Measurements from ENCODE around the gene WWOX.

DNA sequence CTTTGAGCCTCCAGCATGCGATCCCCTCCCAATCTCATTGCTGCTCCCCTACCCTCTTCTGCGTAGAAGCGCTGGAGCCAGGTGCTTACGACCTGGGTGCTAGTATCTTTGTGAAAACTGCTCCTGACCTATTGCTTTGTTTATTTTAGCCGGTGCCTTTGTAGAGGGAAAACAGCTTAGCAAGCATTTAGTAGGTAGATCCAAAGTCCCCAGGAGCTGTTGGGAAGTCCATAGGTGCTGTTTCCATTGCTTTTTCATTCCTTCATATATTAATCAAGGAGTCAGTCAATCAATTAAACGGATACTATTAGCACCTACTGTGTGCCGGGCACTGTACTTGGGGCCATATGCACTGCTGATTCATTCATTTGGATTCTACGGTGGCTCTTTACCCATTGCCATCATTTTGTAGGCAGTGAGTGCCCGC is 497.6 kb downstream of the WWOX start:
- TF ChIP-seq, protein P1, sequence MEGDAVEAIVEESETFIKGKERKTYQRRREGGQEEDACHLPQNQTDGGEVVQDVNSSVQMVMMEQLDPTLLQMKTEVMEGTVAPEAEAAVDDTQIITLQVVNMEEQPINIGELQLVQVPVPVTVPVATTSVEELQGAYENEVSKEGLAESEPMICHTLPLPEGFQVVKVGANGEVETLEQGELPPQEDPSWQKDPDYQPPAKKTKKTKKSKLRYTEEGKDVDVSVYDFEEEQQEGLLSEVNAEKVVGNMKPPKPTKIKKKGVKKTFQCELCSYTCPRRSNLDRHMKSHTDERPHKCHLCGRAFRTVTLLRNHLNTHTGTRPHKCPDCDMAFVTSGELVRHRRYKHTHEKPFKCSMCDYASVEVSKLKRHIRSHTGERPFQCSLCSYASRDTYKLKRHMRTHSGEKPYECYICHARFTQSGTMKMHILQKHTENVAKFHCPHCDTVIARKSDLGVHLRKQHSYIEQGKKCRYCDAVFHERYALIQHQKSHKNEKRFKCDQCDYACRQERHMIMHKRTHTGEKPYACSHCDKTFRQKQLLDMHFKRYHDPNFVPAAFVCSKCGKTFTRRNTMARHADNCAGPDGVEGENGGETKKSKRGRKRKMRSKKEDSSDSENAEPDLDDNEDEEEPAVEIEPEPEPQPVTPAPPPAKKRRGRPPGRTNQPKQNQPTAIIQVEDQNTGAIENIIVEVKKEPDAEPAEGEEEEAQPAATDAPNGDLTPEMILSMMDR (IDR thresholded peaks at IDR 0.05; ENCODE audit: low read depth, low read length) = no peak
- TF ChIP-seq POLR2A (IDR thresholded peaks at IDR 0.05; ENCODE audit: extremely low read depth, insufficient read length) (no peak), MYC (IDR thresholded peaks at IDR 0.05; ENCODE audit: low read depth, low read length) (no peak)

All from NB4 (cell line).